ENCODE results near the gene SLFN13. TPM values are rescaled to one million over a fixed set of nuclear protein-coding genes. Genes with fewer than 3 reads are reported as not detected.

Gene SLFN13
- total and polyA plus RNA-seq, 9 donors = 0.99 to 20.6 (median 10.2) TPM

DNA sequence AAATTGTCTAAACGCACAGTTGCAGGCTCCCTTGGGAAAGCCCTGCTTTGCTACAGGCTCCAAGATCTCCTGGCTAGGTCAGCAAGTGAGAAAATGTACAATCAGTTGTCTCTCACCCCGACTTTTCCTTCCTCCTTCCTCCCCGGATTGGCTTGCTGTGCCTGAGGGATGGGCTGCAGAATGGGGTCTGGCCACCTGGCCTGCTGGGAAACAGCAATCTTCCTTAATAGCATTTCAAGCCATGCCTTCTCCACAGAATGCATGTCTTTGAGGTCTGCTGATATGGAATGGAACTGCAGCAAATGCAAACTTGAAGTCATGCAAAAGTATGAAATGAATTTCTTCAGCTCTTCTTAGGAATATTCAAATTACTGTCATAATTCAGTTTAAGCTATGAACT lies 42.9 kb upstream of the SLFN13 start:
- intact Hi-C loops (cut with DNase I) = no loop called here
- H3K36me3 ChIP-seq = no peaks in the 10 kb centered on the region
- peaks cover 0 to 13% of the 10 kb centered on the region in 2 donors for H3K9me3 ChIP-seq
- WGBS, 3 donors = 23 to 29% (median 28%) methylated on average over 3 of the region's 3 CpGs
- no peak overlapping the region for H3K4me3 ChIP-seq
- TF ChIP-seq, protein P1, sequence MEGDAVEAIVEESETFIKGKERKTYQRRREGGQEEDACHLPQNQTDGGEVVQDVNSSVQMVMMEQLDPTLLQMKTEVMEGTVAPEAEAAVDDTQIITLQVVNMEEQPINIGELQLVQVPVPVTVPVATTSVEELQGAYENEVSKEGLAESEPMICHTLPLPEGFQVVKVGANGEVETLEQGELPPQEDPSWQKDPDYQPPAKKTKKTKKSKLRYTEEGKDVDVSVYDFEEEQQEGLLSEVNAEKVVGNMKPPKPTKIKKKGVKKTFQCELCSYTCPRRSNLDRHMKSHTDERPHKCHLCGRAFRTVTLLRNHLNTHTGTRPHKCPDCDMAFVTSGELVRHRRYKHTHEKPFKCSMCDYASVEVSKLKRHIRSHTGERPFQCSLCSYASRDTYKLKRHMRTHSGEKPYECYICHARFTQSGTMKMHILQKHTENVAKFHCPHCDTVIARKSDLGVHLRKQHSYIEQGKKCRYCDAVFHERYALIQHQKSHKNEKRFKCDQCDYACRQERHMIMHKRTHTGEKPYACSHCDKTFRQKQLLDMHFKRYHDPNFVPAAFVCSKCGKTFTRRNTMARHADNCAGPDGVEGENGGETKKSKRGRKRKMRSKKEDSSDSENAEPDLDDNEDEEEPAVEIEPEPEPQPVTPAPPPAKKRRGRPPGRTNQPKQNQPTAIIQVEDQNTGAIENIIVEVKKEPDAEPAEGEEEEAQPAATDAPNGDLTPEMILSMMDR (IDR thresholded peaks at IDR 0.05) = no peak
- TF ChIP-seq EP300 (IDR thresholded peaks at IDR 0.05) (no peak), POLR2A (IDR thresholded peaks at IDR 0.05) (no peak)
- H3K27me3 ChIP-seq = no peaks in the 10 kb centered on the region
- no peak for DNase-seq
- H3K27ac ChIP-seq = no peak overlapping the region
- H3K4me1 ChIP-seq (ENCODE audit: insufficient read depth) = peaks cover 2% of the 10 kb centered on the region

DNA sequence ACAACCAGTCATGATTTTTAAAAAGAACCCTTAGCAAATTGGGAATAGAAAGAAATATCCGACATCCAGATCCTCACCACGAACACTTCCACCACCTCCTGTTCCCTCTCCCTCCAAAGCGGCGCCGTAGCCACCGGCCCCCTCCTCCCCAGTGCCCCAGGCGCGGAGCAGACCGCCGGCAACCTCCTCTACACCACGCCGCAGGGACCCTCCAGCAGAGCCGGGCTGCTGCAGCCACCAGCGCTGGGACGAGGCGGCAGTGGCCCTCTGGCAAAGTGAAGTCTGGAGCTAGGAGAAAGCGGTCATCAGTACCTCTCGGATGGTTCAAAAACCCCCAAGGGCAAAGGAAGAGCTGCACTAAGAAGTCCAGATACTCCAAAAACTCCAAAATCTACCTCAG lies 41.4 kb upstream of the SLFN13 start:
- WGBS, 3 donors = 9 to 14% (median 13%) methylated on average over 18 of the region's 18 CpGs
- TF ChIP-seq, protein P1 (IDR thresholded peaks at IDR 0.05) = no peak
- TF ChIP-seq POLR2A (IDR thresholded peaks at IDR 0.05) (no peak), EP300 (IDR thresholded peaks at IDR 0.05) (no peak)
- H3K4me3 ChIP-seq = no peak overlapping the region
- H3K4me1 ChIP-seq (ENCODE audit: insufficient read depth) = peaks cover 2% of the 10 kb centered on the region
- H3K36me3 ChIP-seq = no peaks in the 10 kb centered on the region
- no peak overlapping the region for H3K27ac ChIP-seq
- intact Hi-C loops (cut with DNase I) = no loop called here
- no peak for DNase-seq
- peaks cover 0 to 11% of the 10 kb centered on the region in 2 donors for H3K9me3 ChIP-seq
- H3K27me3 ChIP-seq = no peaks in the 10 kb centered on the region

DNA sequence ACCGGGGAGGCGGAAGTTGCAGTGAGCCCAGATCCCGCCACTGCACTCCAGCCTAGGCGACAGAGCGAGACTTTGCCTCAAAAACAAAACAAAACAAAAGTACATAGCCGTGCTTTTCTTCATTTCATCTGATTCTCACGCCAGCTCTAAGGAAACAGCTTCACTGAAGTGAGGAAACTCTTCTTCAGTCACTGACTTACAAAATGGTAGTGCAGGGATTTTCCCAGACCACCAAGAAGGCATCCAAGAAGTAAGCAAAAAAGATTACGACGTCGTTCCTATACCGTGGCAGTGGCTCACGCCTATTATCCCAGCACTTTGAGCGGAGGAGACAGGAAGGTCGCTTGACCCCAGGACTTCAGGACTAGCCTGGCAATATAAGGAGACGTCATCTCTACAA lies 40.4 kb upstream of the SLFN13 start:
- H3K4me3 ChIP-seq = no peak overlapping the region
- intact Hi-C loops (cut with DNase I) = no loop called here

DNA sequence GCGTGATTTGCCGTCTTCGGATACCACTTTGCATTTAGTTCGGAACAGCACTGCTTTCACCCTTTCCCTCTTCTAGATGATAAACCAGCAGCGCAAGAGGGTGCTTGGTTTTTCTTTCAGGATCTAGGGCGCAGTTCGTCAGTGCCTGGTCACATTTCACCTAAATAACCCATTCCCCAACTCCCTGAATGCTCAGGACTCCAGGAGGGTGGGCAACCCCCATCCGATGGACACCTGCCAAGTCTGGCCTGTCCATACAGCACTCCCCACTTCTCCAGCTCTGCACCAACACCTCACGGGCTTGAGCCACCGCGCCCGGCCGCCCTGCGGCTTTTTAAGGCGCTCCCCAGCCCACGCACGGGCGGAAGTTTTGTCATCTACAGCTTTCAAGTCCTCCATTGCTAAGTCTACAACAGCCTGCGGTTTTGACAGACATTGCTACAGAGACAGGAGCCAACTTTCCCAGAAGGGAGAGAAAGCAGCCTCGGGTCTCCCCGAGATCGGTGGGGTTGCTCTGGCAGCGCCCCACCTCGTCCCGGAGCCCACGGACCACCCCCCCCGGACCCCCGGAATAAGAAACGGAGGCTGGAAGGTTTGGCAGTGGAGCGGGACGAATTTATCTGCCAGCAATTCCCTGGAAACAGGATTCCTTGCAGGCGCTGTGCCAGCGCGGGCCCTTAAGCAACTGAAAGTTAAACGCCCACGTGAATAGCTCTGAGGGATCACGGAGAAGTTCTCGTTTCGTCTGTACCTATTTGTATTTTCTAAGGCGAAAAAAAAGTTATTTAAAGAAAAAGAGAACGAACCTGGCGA lies 38.6 kb upstream of the SLFN13 start:
- Histone ChIP-seq H3K27me3 (no peaks in the 10 kb centered on the region), H3K27ac (no peak overlapping the region), H3K4me1 (ENCODE audit: insufficient read depth) (peaks cover 2% of the 10 kb centered on the region), H3K9me3 (peaks cover 0 to 11% of the 10 kb centered on the region in 2 donors), H3K4me3 (peak overlapping the region; percentile 37), H3K36me3 (no peaks in the 10 kb centered on the region)
- TF ChIP-seq, protein P1 (IDR thresholded peaks at IDR 0.05) = no peak
- no peak for TF ChIP-seq EP300 (IDR thresholded peaks at IDR 0.05)
- no peak for TF ChIP-seq POLR2A (IDR thresholded peaks at IDR 0.05)
- intact Hi-C loops (cut with DNase I) = no loop called here
- peak; percentile 28 to 69 (median 51) for DNase-seq
- 6 to 8% (median 7%) methylated on average over 41 to 42 of the region's 42 CpGs for WGBS, 3 donors

More for the DNA sequence above, 40.4 kb upstream of the SLFN13 start:
- no peak overlapping the region for H3K27ac ChIP-seq
- WGBS, 3 donors = 20 to 32% (median 25%) methylated on average over 15 of the region's 15 CpGs
- TF ChIP-seq POLR2A (IDR thresholded peaks at IDR 0.05) = no peak
- TF ChIP-seq EP300 (IDR thresholded peaks at IDR 0.05) = no peak
- TF ChIP-seq, protein P1 (IDR thresholded peaks at IDR 0.05) = no peak
- no peak for DNase-seq
- H3K36me3 ChIP-seq = no peaks in the 10 kb centered on the region
- peaks cover 0 to 11% of the 10 kb centered on the region in 2 donors for H3K9me3 ChIP-seq
- no peaks in the 10 kb centered on the region for H3K27me3 ChIP-seq
- H3K4me1 ChIP-seq (ENCODE audit: insufficient read depth) = peaks cover 2% of the 10 kb centered on the region
